IMR-90 (cell line): ENCODE results near the gene ZNF816. TPM values are rescaled to one million over a fixed set of nuclear protein-coding genes. Genes with fewer than 3 reads are reported as not detected.

Experiments used
- ATAC-seq: fragments of 200-7000 bp; cut with Tn5 transposase; 2 replicates; pipeline ENCODE4 v1.9.1; 2020; ENCODE audit warnings: low read depth, mild to moderate bottlenecking, moderate library complexity
- BruUV-seq: library from RNA; stranded (reverse); fragments of 400-500 nt; replicated peaks from 2 replicates; lab custom pipeline; 2021; lab: Mats Ljungman, UMichigan
- CTCF ChIA-PET: fragments of 300-600 bp; formaldehyde crosslinking; extraction: SDS; loops from one replicate; lab custom pipeline; 2021; ENCODE audit warnings: antibody characterized with exemption; lab: Yijun Ruan, JAX
- POLR2A ChIA-PET: fragments of 300-600 bp; sonication (Branson Sonifier 250); formaldehyde crosslinking; loops from one replicate; lab custom pipeline; 2022; ENCODE audit warnings: antibody characterized with exemption; ENCODE audit not compliant: unreplicated experiment; lab: Charles Lee
- DNase-seq: peaks from one replicate; pipeline ENCODE4 v3.0.0; 2013
- H2AFZ ChIP-seq: replicated peaks from 2 replicates; pipeline ENCODE3; 2013; ENCODE audit warnings: low read length, mild to moderate bottlenecking; ENCODE audit not compliant: poor library complexity
- H2AK5ac ChIP-seq: 2 replicates; pipeline ENCODE4 v1.6.1; 2013; ENCODE audit warnings: low read depth, low read length, inconsistent platforms
- H2AK9ac ChIP-seq: replicated peaks from 2 replicates; pipeline ENCODE3; 2013; ENCODE audit warnings: mild to moderate bottlenecking, low read depth, low read length, moderate library complexity; ENCODE audit not compliant: poor library complexity
- H2BK120ac ChIP-seq: 2 replicates; pipeline ENCODE4 v1.6.1; 2013; ENCODE audit warnings: low read depth, low read length, inconsistent platforms
- H2BK15ac ChIP-seq: 3 replicates; pipeline ENCODE4 v1.6.1; 2013; ENCODE audit warnings: low read depth, low read length, inconsistent platforms
- H2BK20ac ChIP-seq: 2 replicates; pipeline ENCODE4 v1.6.1; 2013; ENCODE audit warnings: low read depth, mild to moderate bottlenecking, inconsistent platforms, low read length, moderate library complexity
- H2BK5ac ChIP-seq: 2 replicates; pipeline ENCODE4 v1.6.1; 2013; ENCODE audit warnings: mild to moderate bottlenecking, low read depth, low read length, inconsistent platforms; ENCODE audit not compliant: poor library complexity, severe bottlenecking
- H3K14ac ChIP-seq: replicated peaks from 2 replicates; pipeline ENCODE4 v1.6.1; 2013; ENCODE audit warnings: low read depth, low read length, inconsistent platforms
- H3K18ac ChIP-seq: 2 replicates; pipeline ENCODE4 v1.6.1; 2013; ENCODE audit warnings: low read depth, low read length, control low read depth
- H3K23ac ChIP-seq: 2 replicates; pipeline ENCODE4 v1.6.1; 2013; ENCODE audit warnings: low read depth, low read length, inconsistent platforms
- H3K27ac ChIP-seq: 2 replicates; pipeline ENCODE4 v1.5.1; 2013; ENCODE audit warnings: mild to moderate bottlenecking, control low read depth, low read length; ENCODE audit not compliant: insufficient read depth
- H3K27me3 ChIP-seq: 2 replicates; pipeline ENCODE4 v1.6.1; 2013; ENCODE audit warnings: low read length; ENCODE audit not compliant: control insufficient read depth, insufficient read depth
- H3K36me3 ChIP-seq: 2 replicates; pipeline ENCODE4 v1.6.1; 2013; ENCODE audit warnings: low read length, mixed read lengths; ENCODE audit not compliant: control insufficient read depth, insufficient read depth
- H3K4ac ChIP-seq: 2 replicates; pipeline ENCODE4 v1.6.1; 2013; ENCODE audit warnings: low read depth, low read length, inconsistent platforms
- H3K4me1 ChIP-seq: 2 replicates; pipeline ENCODE4 v1.6.1; 2013; ENCODE audit warnings: low read length, mixed read lengths; ENCODE audit not compliant: control insufficient read depth, insufficient read depth
- H3K4me2 ChIP-seq: 2 replicates; pipeline ENCODE4 v1.6.1; 2013; ENCODE audit warnings: low read depth, mild to moderate bottlenecking, control low read depth, low read length, moderate library complexity
- H3K4me3 ChIP-seq: 2 replicates; pipeline ENCODE4 v1.5.1; 2013; ENCODE audit warnings: low read depth, mild to moderate bottlenecking, control low read depth, low read length, moderate library complexity; ENCODE audit not compliant: insufficient read depth
- H3K56ac ChIP-seq: 2 replicates; pipeline ENCODE4 v1.6.1; 2013; ENCODE audit warnings: low read length, inconsistent platforms; ENCODE audit not compliant: insufficient read depth; ENCODE audit errors: extremely low read depth
- H3K79me1 ChIP-seq, 2 experiments: 2 replicates each; pipeline ENCODE4 v1.6.1; 2013; ENCODE audit warnings: low read length in 2 of 2, inconsistent platforms in 1 of 2, low read depth in 1 of 2
- H3K9ac ChIP-seq: 2 replicates; pipeline ENCODE4 v1.6.1; 2013; ENCODE audit warnings: low read depth, low read length, control low read depth
- H3K9me1 ChIP-seq: 2 replicates; pipeline ENCODE4 v1.6.1; 2013; ENCODE audit warnings: low read length, inconsistent platforms; ENCODE audit not compliant: insufficient read depth
- H3K9me3 ChIP-seq: 2 replicates; pipeline ENCODE4 v1.6.1; 2013; ENCODE audit warnings: low read length; ENCODE audit not compliant: control insufficient read depth, insufficient read depth
- H4K20me1 ChIP-seq: 2 replicates; pipeline ENCODE4 v1.6.1; 2013; ENCODE audit warnings: low read length, inconsistent platforms; ENCODE audit not compliant: insufficient read depth
- H4K5ac ChIP-seq: 2 replicates; pipeline ENCODE4 v1.6.1; 2013; ENCODE audit warnings: mild to moderate bottlenecking, low read depth, low read length, control low read depth
- H4K8ac ChIP-seq, 2 experiments: 2 replicates each; pipeline ENCODE4 v1.6.1; 2013; ENCODE audit warnings: low read depth in 2 of 2, low read length in 2 of 2, control low read depth in 1 of 2, inconsistent platforms in 1 of 2
- H4K91ac ChIP-seq: 2 replicates; pipeline ENCODE4 v1.6.1; 2013; ENCODE audit warnings: low read depth, low read length, inconsistent platforms; ENCODE audit not compliant: insufficient read depth
- BHLHE40 ChIP-seq: fragments of 150-350 bp; IDR thresholded peaks from 2 replicates; pipeline ENCODE4 v1.6.1; 2016; ENCODE audit warnings: mild to moderate bottlenecking, low read depth, low read length
- CEBPB ChIP-seq: IDR thresholded peaks from 2 replicates; pipeline ENCODE4 v1.6.1; 2012; ENCODE audit warnings: low read depth, low read length, improper control_type of control experiment
- CHD1 ChIP-seq: IDR thresholded peaks from 2 replicates; pipeline ENCODE4 v1.6.1; 2012; ENCODE audit warnings: low read depth, low read length, improper control_type of control experiment
- CTCF ChIP-seq: conservative IDR thresholded peaks from 2 replicates; pipeline ENCODE4 v1.5.1; 2012; ENCODE audit warnings: mild to moderate bottlenecking, low read depth, low read length, improper control_type of control experiment
- ELK1 ChIP-seq: fragments of 150-350 bp; IDR thresholded peaks from 2 replicates; pipeline ENCODE4 v1.6.1; 2016; ENCODE audit warnings: low read depth, mild to moderate bottlenecking, low read length, moderate library complexity, borderline replicate concordance
- FOS ChIP-seq: fragments of 150-350 bp; IDR thresholded peaks from 2 replicates; pipeline ENCODE4 v1.6.1; 2016; ENCODE audit warnings: low read depth, low read length
- MAZ ChIP-seq: IDR thresholded peaks from 2 replicates; pipeline ENCODE4 v1.6.1; 2012; ENCODE audit warnings: low read depth, mild to moderate bottlenecking, low read length, improper control_type of control experiment, moderate library complexity, borderline replicate concordance
- NFE2L2 ChIP-seq: fragments of 150-350 bp; IDR thresholded peaks from 2 replicates; pipeline ENCODE4 v1.6.1; 2016; ENCODE audit warnings: low read depth, mild to moderate bottlenecking, low read length
- RCOR1 ChIP-seq: IDR thresholded peaks from 2 replicates; pipeline ENCODE4 v1.6.1; 2012; ENCODE audit warnings: mild to moderate bottlenecking, low read length, improper control_type of control experiment; ENCODE audit not compliant: insufficient replicate concordance
- SMC3 ChIP-seq: fragments of 150-350 bp; IDR thresholded peaks from 2 replicates; pipeline ENCODE4 v1.6.1; 2016; ENCODE audit warnings: low read depth, mild to moderate bottlenecking, antibody characterized with exemption, low read length, moderate library complexity
- WGBS, 2 experiments: methylation state at CpG; one replicate each; pipeline versions ENCODE4 v1.1.5 to v1.1.7; 2013; ENCODE audit warnings: missing lambda C conversion rate in 2 of 2; ENCODE audit not compliant: insufficient read length in 1 of 2; ENCODE audit errors: extremely low coverage in 2 of 2; 5-methylcytosine and 5-hydroxymethylcytosine counted together
- dilution Hi-C: fragments of 300-500 bp; cut with HindIII; formaldehyde crosslinking; loops from one replicate; pipeline ENCODE4 v1.14.3; 2018; ENCODE audit warnings: low sequenced_read_pairs; ENCODE audit not compliant: unreplicated experiment
- in situ Hi-C: fragments of 300-500 bp; cut with MboI; formaldehyde crosslinking; loops from 3 replicates; pipeline ENCODE4 v1.14.3; 2019; ENCODE audit warnings: low sequenced_read_pairs, inconsistent platforms, mixed read lengths
- intact Hi-C: fragments of 100-400 bp; cut with micrococcal nuclease; formaldehyde crosslinking; loops from 2 replicates; pipeline ENCODE4 v1.10.0; 2022
- polyA plus RNA-seq, 3 experiments: library from polyadenylated mRNA; depleted of rRNA; stranded (reverse); fragments of >200 nt; gene quantifications; 2 replicates each; pipeline ENCODE4 v1.2.3, GENCODE V29; 2012; ENCODE audit warnings: low replicate concordance in 1 of 3
- total RNA-seq: library from RNA; depleted of rRNA; stranded (reverse); fragments of >200 nt; gene quantifications from 2 replicates; pipeline ENCODE4 v1.2.3, GENCODE V29; 2012

Gene ZNF816
- total and polyA plus RNA-seq, 2 of the 4 experiments (the other 2 are of a cell fraction), result 1.6 to 12.0 TPM

GRCh38 chr19:52935434-52935833 lies 27.2 kb downstream of the ZNF816 start:
- ATAC-seq, result peak; percentile 72
- Histone ChIP-seq H3K27me3 (no peaks in the 10 kb centered on the region), H3K23ac (no peak overlapping the region), H4K5ac (no peak overlapping the region), H3K9ac (no peak overlapping the region), H3K14ac (no peak overlapping the region), H3K36me3 (peaks cover 5% of the 10 kb centered on the region), H4K8ac (no peak overlapping the region), H3K4ac (no peak overlapping the region), H3K56ac (no peak overlapping the region), H2AK5ac (no peak overlapping the region), H4K20me1 (no peaks in the 10 kb centered on the region), H2BK15ac (no peak overlapping the region), H2AK9ac (no peak overlapping the region), H3K18ac (no peak overlapping the region), H3K9me3 (no peaks in the 10 kb centered on the region), H3K27ac (no peak overlapping the region), H2BK5ac (no peak overlapping the region), H2AFZ (no peak overlapping the region), H4K91ac (no peak overlapping the region), H3K4me1 (no peaks in the 10 kb centered on the region), H3K79me1 (peaks cover 17 to 21% of the 10 kb centered on the region in 2 experiments; a peak in 2 of 4 replicates), H3K4me2 (no peak overlapping the region), H2BK120ac (no peak overlapping the region), H2BK20ac (no peak overlapping the region), H3K9me1 (no peaks in the 10 kb centered on the region), H3K4me3 (no peak overlapping the region)
- dilution Hi-C loops (no loop called here), intact Hi-C loops (no loop called here), in situ Hi-C loops (no loop called here)
- ChIA-PET POLR2A (no interaction called here), CTCF (no interaction called here)
- BruUV-seq, result no TSS peak
- no peak for TF ChIP-seq CTCF
- TF ChIP-seq RCOR1, result no peak
- TF ChIP-seq ELK1, result no peak
- no peak for TF ChIP-seq BHLHE40
- no peak for TF ChIP-seq NFE2L2
- no peak for TF ChIP-seq FOS
- TF ChIP-seq MAZ, result no peak
- TF ChIP-seq CEBPB, result no peak
- no peak for TF ChIP-seq CHD1
- no peak for TF ChIP-seq SMC3
- no CpG with 5 or more reads among the region's 8 CpGs for WGBS, 2 experiments
- peak; percentile 58 for DNase-seq
